SK-N-MC (cell line): ENCODE measurements around the gene CDH11.

Experiments used
- EZH2 ChIP-seq: fragments of 200-600 bp; sonication (generic); IDR thresholded peaks from one replicate; pipeline ENCODE4 v1.6.1; 2017; ENCODE audit warnings: antibody characterized with exemption
- FOXP2 ChIP-seq: optimal IDR thresholded peaks from 2 replicates; pipeline ENCODE3; 2011; ENCODE audit warnings: mild to moderate bottlenecking, moderate library complexity; ENCODE audit not compliant: insufficient read depth; ENCODE audit errors: extremely low read length, control extremely low read depth
- POLR2AphosphoS5 ChIP-seq: IDR thresholded peaks from 2 replicates; pipeline ENCODE4 v1.6.1; 2012; ENCODE audit warnings: mild to moderate bottlenecking, low read depth, low read length, borderline replicate concordance

GRCh38 chr16:65068151-65068740 lies 53.6 kb downstream of the CDH11 start:
- TF ChIP-seq POLR2AphosphoS5: no peak
- TF ChIP-seq EZH2: no peak
- TF ChIP-seq FOXP2: no peak
